Adipocyte (in vitro differentiated cells): Measurements from ENCODE around the gene SS18L1.

Experiments
- DNase-seq: peaks from one replicate; pipeline ENCODE4 v3.0.0-alpha.2; 2015; ENCODE audit warnings: low read depth
- H3K27me3 ChIP-seq: replicated peaks from 2 replicates; pipeline ENCODE4 v1.7.0; 2013; ENCODE audit warnings: mild to moderate bottlenecking, low read length, moderate library complexity; ENCODE audit not compliant: control insufficient read depth, insufficient read depth
- H3K36me3 ChIP-seq: 2 replicates; pipeline ENCODE4 v1.7.0; 2013; ENCODE audit warnings: low read length, mild to moderate bottlenecking, moderate library complexity; ENCODE audit not compliant: control insufficient read depth, insufficient read depth, severe bottlenecking
- H3K4me1 ChIP-seq: 2 replicates; pipeline ENCODE4 v1.7.0; 2013; ENCODE audit warnings: mild to moderate bottlenecking, low read length, moderate library complexity; ENCODE audit not compliant: control insufficient read depth, insufficient read depth
- H3K4me3 ChIP-seq: 2 replicates; pipeline ENCODE4 v1.7.0; 2013; ENCODE audit warnings: mild to moderate bottlenecking, low read length, moderate library complexity
- H3K9ac ChIP-seq: 2 replicates; pipeline ENCODE4 v1.7.0; 2013; ENCODE audit warnings: mild to moderate bottlenecking, low read length, moderate library complexity
- H3K9me3 ChIP-seq: 2 replicates; pipeline ENCODE4 v1.7.0; 2013; ENCODE audit warnings: mild to moderate bottlenecking, low read length, moderate library complexity; ENCODE audit not compliant: control insufficient read depth

The SS18L1 gene

DNA sequence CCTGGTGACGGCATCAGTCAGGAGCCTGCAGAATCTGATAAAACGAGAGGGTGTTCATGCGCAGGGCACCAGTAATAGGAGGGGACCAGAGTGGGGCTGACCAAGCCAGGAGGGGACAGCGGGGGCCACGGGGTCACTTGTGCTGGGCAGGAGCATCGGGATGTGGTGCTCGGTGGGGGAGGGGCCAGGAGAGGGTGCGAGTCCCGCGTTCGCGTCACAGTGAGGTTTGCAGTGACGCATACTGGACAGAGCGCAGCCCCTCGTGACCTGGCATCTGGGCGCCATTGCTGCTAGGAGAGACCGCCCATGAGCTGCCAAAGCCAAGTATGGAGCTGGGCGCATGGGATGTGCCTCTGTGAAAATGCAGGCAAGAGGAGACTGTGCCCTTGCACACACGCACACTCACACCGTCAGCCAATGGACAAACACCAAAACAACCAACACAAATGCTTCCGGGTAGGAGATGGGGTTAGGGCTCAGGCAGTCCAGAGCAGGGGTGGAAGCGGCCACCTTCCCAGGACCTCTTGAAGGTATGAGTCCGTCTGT, 25.4 kb downstream of the SS18L1 start:
- H3K36me3 ChIP-seq = peaks cover 44% of the 10 kb centered on the region
- peaks cover 8% of the 10 kb centered on the region for H3K4me1 ChIP-seq
- no peak overlapping the region for H3K9ac ChIP-seq
- no peak overlapping the region for H3K4me3 ChIP-seq
- no peaks in the 10 kb centered on the region for H3K9me3 ChIP-seq
- no peak for DNase-seq
- H3K27me3 ChIP-seq = no peaks in the 10 kb centered on the region

DNA sequence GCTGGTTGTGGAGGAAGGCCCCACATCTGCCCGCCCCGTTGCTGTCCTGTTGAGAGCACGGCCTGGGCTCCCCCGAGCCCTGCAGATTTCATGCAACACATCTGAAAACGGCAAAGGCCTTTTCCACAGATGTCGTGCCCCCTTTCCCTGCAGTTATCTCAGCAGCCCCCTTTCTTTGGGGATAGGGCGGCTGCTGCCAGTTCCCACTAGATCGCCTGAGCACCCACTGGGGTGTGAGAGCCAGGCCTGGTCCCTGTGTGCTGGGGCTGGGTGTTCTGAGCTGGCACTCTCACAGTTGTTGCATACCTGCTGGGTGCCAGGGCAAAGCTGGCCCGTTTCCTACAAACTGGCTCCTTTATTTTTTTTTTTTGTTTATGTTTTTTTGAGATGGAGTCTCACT, 27.0 kb downstream of the SS18L1 start:
- peaks cover 41% of the 10 kb centered on the region for H3K36me3 ChIP-seq

DNA sequence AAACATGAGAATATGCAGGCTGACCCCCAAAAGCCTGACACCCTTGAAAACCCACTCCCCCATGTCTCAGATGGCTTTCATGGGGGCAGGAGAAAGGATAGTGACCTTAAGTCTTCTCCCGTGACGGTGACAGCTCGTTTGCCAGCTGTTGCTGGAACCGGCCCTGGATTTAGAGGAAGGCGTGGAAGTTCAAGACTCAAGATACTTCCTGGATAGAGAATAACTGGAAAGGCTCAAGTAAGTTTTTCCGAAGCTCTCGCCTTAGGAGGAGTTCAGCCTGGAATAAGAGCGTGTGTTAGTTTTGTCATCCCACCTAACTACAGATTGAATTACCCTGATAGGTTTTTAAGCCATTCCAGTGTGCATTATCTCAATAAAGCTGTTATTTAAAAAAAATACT, 27.7 kb downstream of the SS18L1 start:
- H3K9ac ChIP-seq = no peak overlapping the region

More for the DNA sequence above, 27.0 kb downstream of the SS18L1 start:
- no peaks in the 10 kb centered on the region for H3K27me3 ChIP-seq
- H3K9ac ChIP-seq = no peak overlapping the region
- H3K4me1 ChIP-seq = peaks cover 8% of the 10 kb centered on the region
- no peak overlapping the region for H3K4me3 ChIP-seq
- no peak for DNase-seq
- no peaks in the 10 kb centered on the region for H3K9me3 ChIP-seq

DNA sequence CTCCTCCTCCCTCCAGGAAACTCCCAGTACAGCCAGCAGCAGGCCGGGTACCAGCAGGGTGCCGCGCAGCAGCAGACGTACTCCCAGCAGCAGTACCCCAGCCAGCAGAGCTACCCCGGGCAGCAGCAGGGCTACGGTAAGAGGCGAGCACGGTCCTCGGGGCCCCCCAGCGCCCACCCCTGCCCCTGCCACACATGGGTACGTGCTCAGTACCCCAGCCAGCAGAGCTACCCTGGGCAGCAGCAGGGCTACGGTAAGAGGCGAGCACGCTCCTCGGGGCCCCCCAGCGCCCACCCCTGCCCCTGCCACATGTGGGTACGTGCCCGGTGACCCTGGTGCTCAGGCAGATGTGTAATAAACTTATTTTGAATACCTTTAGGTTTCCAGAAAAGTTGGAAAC, 29.1 kb downstream of the SS18L1 start:
- DNase-seq = no peak
- H3K9ac ChIP-seq = no peak overlapping the region
- H3K9me3 ChIP-seq = no peaks in the 10 kb centered on the region
- H3K4me3 ChIP-seq = no peak overlapping the region
- H3K27me3 ChIP-seq = no peaks in the 10 kb centered on the region
- no peaks in the 10 kb centered on the region for H3K4me1 ChIP-seq
- H3K36me3 ChIP-seq = peaks cover 44% of the 10 kb centered on the region

More for the DNA sequence above, 27.7 kb downstream of the SS18L1 start:
- Histone ChIP-seq H3K9me3 (no peaks in the 10 kb centered on the region), H3K27me3 (no peaks in the 10 kb centered on the region), H3K4me1 (peaks cover 2% of the 10 kb centered on the region), H3K36me3 (peaks cover 44% of the 10 kb centered on the region), H3K4me3 (no peak overlapping the region)
- no peak for DNase-seq

DNA sequence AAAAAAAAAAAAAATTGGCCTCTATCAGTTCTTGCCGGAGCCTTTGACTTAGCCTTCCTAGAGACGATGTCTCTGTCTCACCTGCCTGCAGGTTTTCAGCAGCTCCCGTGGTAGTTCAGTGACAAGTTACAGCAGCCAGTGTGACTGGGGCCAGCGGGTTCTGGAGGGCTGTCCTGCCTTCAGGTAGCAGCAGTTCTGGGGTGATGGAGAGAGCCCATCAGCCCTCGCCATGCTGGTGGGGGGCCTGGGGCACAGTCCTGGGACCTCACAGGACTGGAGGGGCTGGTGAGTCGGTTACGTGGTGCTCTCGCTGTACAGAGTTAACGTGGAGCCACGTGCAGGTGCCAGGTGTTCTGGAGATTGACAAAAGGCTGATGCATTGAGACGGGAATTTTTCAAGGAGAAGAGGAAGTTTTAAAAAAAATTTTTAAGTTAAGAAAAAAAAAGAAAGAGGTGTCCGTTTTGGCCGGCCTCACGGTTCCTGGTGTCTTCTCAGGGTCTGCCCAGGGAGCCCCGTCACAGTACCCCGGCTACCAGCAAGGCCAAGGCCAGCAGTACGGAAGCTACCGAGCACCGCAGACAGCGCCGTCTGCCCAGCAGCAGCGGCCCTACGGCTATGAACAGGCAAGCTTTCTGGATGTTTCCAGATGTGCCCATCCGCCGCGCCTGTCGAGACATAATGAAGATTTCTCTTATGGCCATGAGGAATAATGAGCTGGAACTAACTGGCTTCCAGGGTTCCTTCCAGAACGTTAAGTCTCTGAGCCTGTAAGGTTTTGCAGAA, 30.6 kb downstream of the SS18L1 start:
- peaks cover 32% of the 10 kb centered on the region for H3K36me3 ChIP-seq
- no peak for DNase-seq
- H3K27me3 ChIP-seq = no peaks in the 10 kb centered on the region
- H3K4me1 ChIP-seq = no peaks in the 10 kb centered on the region
- no peaks in the 10 kb centered on the region for H3K9me3 ChIP-seq
- no peak overlapping the region for H3K4me3 ChIP-seq
- H3K9ac ChIP-seq = no peak overlapping the region

DNA sequence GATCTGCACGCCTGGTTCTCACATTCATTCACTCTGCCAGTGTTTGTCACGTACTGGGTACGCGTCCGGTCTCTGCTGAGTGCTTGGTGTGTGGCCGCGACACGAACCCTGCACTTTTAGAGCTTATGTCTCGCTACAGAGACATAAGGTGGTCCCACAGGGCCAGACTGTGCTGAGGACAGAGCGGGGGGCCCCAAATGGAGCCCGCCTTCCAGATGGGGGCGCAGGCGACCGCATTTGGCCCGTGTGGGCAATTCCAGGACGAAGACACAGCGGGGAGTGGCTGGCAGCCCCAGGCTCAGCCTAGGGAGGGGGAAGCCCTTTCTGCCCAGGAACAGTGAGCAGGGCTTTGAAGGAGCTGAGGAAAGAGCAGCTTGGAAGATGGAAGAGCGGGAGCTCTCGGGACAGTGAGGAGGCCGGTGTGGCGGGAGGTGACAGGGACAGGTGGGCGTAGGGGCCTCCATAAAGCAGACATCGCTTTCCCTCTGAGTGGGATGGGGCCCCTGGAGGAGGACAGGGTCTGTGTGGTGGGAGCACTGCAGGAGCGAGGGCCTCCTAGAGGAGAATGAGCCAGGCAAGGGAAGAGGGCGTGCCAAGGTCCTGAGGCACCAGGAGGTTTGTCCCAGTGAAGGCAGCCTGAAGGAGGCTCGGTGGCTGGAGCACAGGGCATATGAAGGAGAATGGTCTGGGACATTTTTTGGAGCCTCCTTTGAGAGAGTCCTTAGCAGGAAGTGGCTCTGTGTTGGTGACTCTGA, 31.5 kb downstream of the SS18L1 start:
- H3K9ac ChIP-seq = no peak overlapping the region
- no peaks in the 10 kb centered on the region for H3K27me3 ChIP-seq
- no peaks in the 10 kb centered on the region for H3K9me3 ChIP-seq
- H3K36me3 ChIP-seq = peaks cover 29% of the 10 kb centered on the region
- H3K4me1 ChIP-seq = no peaks in the 10 kb centered on the region
- DNase-seq = no peak
- H3K4me3 ChIP-seq = no peak overlapping the region

DNA sequence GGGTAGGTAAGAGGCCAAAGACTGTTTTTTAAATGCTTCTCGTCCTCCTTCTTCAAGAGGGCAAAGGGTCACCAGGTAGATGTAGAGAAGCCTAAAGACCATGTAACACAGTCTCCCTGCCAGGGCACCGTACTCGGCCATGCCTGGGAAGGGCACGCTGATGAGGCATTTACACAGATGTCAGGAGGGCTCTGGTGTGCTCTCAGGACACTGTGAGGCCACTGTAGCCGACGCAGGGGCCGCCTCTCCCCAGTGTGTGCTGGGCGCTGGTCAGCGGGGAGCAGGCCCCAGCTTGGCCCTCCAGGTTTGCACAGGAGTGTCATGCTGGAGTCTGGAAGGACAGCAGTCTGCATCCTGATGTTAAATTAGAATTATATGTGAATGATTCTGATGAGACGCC, 32.1 kb downstream of the SS18L1 start:
- Histone ChIP-seq H3K4me1 (no peaks in the 10 kb centered on the region), H3K4me3 (no peak overlapping the region), H3K9ac (no peak overlapping the region), H3K9me3 (no peaks in the 10 kb centered on the region), H3K36me3 (peaks cover 33% of the 10 kb centered on the region), H3K27me3 (no peaks in the 10 kb centered on the region)
- no peak for DNase-seq

DNA sequence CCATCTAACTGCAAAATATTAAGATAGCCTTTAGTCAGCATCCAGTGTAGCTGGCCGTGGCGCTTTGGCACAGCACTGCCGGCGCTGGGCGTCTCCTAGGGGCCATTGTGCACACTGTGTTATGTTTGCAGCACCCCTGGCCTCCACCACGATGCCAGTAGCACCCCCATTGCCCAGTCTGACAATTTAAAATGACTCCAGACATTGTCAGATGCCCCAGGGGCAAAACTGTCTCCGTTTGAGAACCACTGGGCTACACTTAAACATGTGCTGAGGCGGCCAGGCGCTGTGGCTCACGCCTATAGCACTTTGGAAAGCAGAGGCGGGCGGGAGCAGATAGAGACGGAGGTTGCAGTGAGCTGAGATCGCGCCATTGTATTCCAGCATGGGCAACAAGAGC, 33.3 kb downstream of the SS18L1 start:
- peaks cover 3% of the 10 kb centered on the region for H3K4me1 ChIP-seq
- H3K4me3 ChIP-seq = no peak overlapping the region
- H3K9me3 ChIP-seq = no peaks in the 10 kb centered on the region
- no peak for DNase-seq
- H3K36me3 ChIP-seq = peaks cover 28% of the 10 kb centered on the region
- no peak overlapping the region for H3K9ac ChIP-seq
- H3K27me3 ChIP-seq = no peaks in the 10 kb centered on the region

DNA sequence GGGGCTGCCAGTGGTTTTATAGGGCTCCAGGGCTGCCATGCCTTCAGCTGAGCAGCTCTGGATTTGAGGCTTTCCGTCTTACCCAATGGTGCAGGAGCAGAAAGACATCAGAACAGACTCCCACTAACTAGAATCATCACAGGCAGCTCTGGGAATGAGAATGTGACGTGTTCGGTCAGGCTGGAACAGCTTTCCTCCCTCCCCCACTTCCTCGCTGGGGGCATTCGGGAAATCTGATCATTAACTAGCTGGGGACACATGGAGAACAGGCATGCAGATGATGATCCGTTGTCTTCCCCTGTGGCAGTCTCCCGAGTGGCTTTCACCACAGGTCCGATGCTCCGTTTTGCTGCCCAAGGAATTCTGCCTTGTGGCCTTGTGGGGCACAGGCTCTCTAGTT, 33.7 kb downstream of the SS18L1 start:
- no peak overlapping the region for H3K4me3 ChIP-seq
- peaks cover 28% of the 10 kb centered on the region for H3K36me3 ChIP-seq
- H3K9me3 ChIP-seq = no peaks in the 10 kb centered on the region

DNA sequence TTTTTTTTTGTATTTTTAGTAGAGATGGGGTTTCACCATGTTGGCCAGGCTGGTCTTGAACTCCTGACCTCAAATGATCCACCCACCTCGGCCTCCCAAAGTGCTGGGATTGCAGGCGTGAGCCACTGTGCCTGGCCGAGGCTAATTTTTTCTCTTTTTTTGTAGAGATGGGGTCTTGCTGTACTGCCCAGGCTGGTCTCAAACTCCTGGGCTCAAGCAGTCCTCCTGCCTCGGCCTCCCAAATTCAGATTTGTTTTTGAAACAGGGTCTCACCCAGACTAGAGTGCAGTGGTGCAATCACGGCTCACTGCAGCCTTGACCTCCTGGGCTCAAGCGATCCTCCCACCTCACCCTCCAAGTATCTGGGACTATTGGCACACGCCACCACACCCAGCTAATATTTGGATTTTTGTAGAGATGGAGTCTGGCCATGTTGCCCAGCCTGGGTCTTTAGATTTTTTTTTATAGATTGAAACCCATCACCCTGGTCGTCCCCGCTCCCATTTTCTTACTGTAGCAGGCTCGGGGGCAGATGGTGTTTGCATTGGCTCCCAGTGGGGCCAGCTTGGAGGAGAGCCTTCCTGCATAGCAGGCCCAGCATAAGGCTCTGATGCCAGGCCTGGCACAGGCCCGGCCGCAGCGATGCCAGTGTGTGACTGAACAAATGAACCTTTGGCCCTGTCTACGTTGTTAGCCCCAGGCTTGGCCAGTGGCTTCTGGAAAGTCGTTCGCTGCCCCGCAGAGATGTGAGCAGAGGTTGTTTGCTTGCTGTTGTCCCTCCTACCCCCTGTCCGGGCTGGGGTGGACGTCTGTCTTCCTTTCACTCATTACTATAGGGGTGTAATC, 35.0 kb downstream of the SS18L1 start:
- H3K9me3 ChIP-seq = no peaks in the 10 kb centered on the region
- peaks cover 23% of the 10 kb centered on the region for H3K36me3 ChIP-seq
- no peak overlapping the region for H3K4me3 ChIP-seq
- no peak for DNase-seq
- H3K27me3 ChIP-seq = no peaks in the 10 kb centered on the region
- peaks cover 8% of the 10 kb centered on the region for H3K4me1 ChIP-seq
- H3K9ac ChIP-seq = no peak overlapping the region

More for the DNA sequence above, 33.7 kb downstream of the SS18L1 start:
- no peak for DNase-seq
- Histone ChIP-seq H3K27me3 (no peaks in the 10 kb centered on the region), H3K9ac (no peak overlapping the region), H3K4me1 (peaks cover 6% of the 10 kb centered on the region)

DNA sequence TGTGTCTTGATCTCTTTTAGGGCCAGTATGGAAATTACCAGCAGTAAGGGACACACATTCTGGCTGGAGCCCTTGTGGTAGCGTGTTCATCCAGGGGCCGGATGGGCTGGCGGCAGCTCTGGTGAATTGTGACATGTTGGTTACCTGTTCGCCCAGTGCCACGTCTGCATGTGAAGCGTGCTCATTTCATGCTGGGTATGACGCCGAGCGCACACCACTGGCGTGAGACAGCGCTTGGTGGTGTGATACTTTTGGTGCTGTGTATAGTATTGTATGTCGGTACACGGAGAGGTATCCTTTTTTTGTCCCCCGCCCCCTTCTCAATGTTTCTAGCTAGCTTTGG, 35.6 kb downstream of the SS18L1 start:
- no peak for DNase-seq
- H3K4me3 ChIP-seq = no peak overlapping the region
- H3K36me3 ChIP-seq = peaks cover 23% of the 10 kb centered on the region

More for the DNA sequence above, 35.6 kb downstream of the SS18L1 start:
- no peaks in the 10 kb centered on the region for H3K27me3 ChIP-seq
- H3K9ac ChIP-seq = no peak overlapping the region
- no peaks in the 10 kb centered on the region for H3K9me3 ChIP-seq
- peaks cover 13% of the 10 kb centered on the region for H3K4me1 ChIP-seq
